Transverse colon (tissue), 4 donors: ENCODE results near the gene SGCA. TPM values are rescaled to one million over a fixed set of nuclear protein-coding genes. Genes with fewer than 3 reads are reported as not detected.

Experiments
- DNase-seq: peaks from one replicate; pipeline ENCODE4 v3.0.0-alpha.2; 2019
- H3K27ac ChIP-seq, 4 donors: fragments of 200-600 bp; sonication (generic); 2 replicates each; pipeline ENCODE4 v1.5.1; 2016 to 2018; ENCODE audit warnings: inconsistent platforms in 4 of 4
- H3K27me3 ChIP-seq: fragments of 200-600 bp; sonication (generic); 2 replicates; pipeline ENCODE4 v1.5.1; 2017; ENCODE audit warnings: inconsistent platforms
- H3K36me3 ChIP-seq, 4 donors: fragments of 200-600 bp; sonication (generic); 2 replicates each; pipeline ENCODE4 v1.5.1; 2017 to 2019; ENCODE audit warnings: inconsistent platforms in 4 of 4
- H3K4me1 ChIP-seq, 4 donors: fragments of 200-600 bp; sonication (generic); 2 replicates each; pipeline ENCODE4 v1.5.1; 2017 to 2020; ENCODE audit warnings: inconsistent platforms in 4 of 4
- H3K4me3 ChIP-seq, 4 donors: fragments of 200-600 bp; sonication (generic); 1 replicate in 1 of 4; 2 replicates in 3 of 4; pipeline versions ENCODE4 v1.5.1 to v1.6.1; 2017 to 2019; ENCODE audit warnings: inconsistent platforms in 4 of 4
- H3K9me3 ChIP-seq, 2 donors: fragments of 200-600 bp; sonication (generic); 2 replicates each; pipeline ENCODE4 v1.5.1; 2017 to 2019; ENCODE audit warnings: inconsistent platforms in 2 of 2
- EP300 ChIP-seq: sonication (generic); formaldehyde crosslinking; IDR thresholded peaks from one replicate; pipeline ENCODE4 v1.6.1; 2017; ENCODE audit warnings: antibody characterized with exemption, low read depth
- POLR2A ChIP-seq: fragments of 450-650 bp; IDR thresholded peaks from one replicate; pipeline ENCODE4 v1.6.1; 2016; ENCODE audit warnings: antibody characterized with exemption, mild to moderate bottlenecking, moderate library complexity
- POLR2AphosphoS5 ChIP-seq, 3 donors: sonication (generic); formaldehyde crosslinking; IDR thresholded peaks; one replicate each; pipeline ENCODE4 v1.6.1; 2016; ENCODE audit warnings: antibody characterized with exemption in 3 of 3
- WGBS, 2 donors: methylation state at CpG; one replicate each; pipeline ENCODE4 v1.1.5; 2018; ENCODE audit warnings: low coverage in 1 of 2; 5-methylcytosine and 5-hydroxymethylcytosine counted together
- in situ Hi-C, 4 donors: fragments of 200-750 bp; cut with MboI; loops; one replicate each; pipeline versions ENCODE4 v1.15.0 to v1.15.1; 2017; ENCODE audit warnings: low sequenced_read_pairs in 3 of 4, low pct_ligation_motif_present in 1 of 4, low pct_unique_long_range_greater_than_20kb in 1 of 4
- intact Hi-C: fragments of 100-400 bp; cut with DNase I; formaldehyde crosslinking; loops from one replicate; pipeline ENCODE4 v1.15.1; 2023; ENCODE audit warnings: low total_unique reads
- total RNA-seq, 4 donors: library from RNA; depleted of rRNA; stranded (reverse); fragments of >200 nt; gene quantifications; one replicate each; pipeline ENCODE4 v1.1.0, GENCODE V29; 2016
- TF ChIP-seq, protein P1 (sequence below), 5 experiments: fragments of 200-600 bp in 3 of 5; fragments of 450-650 bp in 2 of 5; sonication (generic) in 3 of 5; IDR thresholded peaks; 1 replicate in 2 of 5; 2 replicates in 3 of 5; pipeline ENCODE4 v1.5.1; 2016 to 2017; ENCODE audit warnings: antibody characterized with exemption in 5 of 5, inconsistent platforms in 3 of 5, mild to moderate bottlenecking in 2 of 5, moderate library complexity in 1 of 5

Gene SGCA
- total RNA-seq, 4 donors from 2014 or later, result 3.7 to 65.3 (median 7.6) TPM

DNA sequence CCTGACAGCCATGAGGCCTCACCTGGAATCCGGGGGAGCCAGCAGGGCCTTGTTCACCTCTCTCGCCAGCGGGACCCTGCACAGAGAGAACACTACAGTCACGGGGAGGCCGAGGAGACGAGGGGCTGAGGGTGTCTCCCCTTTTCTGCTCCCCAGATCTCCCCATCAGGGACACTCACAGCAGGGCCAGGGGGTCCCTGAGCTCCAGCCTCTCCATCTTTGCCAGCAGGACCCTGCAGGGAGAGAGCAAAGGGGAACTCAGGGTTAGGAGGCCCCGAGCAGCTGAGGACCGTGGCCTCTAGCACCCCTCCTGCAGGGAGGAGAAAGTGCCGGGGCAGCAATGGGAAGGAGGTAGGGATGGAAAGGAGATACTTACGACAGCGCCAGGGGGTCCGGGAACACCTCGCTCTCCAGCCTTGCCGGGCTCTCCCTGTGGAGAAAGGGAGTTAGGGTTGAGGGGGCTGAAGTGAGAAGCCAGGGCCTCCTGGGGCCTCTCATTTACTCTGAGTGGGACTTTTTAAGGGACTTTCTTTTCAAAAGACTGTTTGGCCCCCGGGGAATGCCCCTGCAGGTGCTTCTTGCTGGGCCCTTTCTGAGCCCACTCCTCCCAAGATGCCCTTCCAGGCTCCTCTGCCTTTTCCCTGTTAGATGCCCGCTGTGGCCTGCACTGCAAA, 26.9 kb downstream of the SGCA start:
- 78% methylated on average over 15 of the region's 16 CpGs; no CpG with 5 or more reads in 1 of the 2 donors for WGBS, 2 donors
- in situ Hi-C loops, result no loop called here
- H3K36me3 ChIP-seq, result peaks cover 0 to 51% (median 3%) of the 10 kb centered on the region in 4 donors
- peak overlapping the region in 1 of 4 donors; percentile 25 for H3K27ac ChIP-seq
- H3K4me1 ChIP-seq, result peaks cover 0 to 18% (median 3%) of the 10 kb centered on the region in 4 donors
- intact Hi-C loops, result no loop called here
- TF ChIP-seq, protein P1, sequence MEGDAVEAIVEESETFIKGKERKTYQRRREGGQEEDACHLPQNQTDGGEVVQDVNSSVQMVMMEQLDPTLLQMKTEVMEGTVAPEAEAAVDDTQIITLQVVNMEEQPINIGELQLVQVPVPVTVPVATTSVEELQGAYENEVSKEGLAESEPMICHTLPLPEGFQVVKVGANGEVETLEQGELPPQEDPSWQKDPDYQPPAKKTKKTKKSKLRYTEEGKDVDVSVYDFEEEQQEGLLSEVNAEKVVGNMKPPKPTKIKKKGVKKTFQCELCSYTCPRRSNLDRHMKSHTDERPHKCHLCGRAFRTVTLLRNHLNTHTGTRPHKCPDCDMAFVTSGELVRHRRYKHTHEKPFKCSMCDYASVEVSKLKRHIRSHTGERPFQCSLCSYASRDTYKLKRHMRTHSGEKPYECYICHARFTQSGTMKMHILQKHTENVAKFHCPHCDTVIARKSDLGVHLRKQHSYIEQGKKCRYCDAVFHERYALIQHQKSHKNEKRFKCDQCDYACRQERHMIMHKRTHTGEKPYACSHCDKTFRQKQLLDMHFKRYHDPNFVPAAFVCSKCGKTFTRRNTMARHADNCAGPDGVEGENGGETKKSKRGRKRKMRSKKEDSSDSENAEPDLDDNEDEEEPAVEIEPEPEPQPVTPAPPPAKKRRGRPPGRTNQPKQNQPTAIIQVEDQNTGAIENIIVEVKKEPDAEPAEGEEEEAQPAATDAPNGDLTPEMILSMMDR (IDR thresholded peaks at IDR 0.05), result no peak
- no peak for TF ChIP-seq POLR2A
- no peak for TF ChIP-seq POLR2AphosphoS5 (IDR thresholded peaks at IDR 0.05)
- no peak for TF ChIP-seq EP300
- H3K9me3 ChIP-seq, result no peaks in the 10 kb centered on the region
- H3K27me3 ChIP-seq, result no peaks in the 10 kb centered on the region
- H3K4me3 ChIP-seq, result no peak overlapping the region
- DNase-seq, result no peak

DNA sequence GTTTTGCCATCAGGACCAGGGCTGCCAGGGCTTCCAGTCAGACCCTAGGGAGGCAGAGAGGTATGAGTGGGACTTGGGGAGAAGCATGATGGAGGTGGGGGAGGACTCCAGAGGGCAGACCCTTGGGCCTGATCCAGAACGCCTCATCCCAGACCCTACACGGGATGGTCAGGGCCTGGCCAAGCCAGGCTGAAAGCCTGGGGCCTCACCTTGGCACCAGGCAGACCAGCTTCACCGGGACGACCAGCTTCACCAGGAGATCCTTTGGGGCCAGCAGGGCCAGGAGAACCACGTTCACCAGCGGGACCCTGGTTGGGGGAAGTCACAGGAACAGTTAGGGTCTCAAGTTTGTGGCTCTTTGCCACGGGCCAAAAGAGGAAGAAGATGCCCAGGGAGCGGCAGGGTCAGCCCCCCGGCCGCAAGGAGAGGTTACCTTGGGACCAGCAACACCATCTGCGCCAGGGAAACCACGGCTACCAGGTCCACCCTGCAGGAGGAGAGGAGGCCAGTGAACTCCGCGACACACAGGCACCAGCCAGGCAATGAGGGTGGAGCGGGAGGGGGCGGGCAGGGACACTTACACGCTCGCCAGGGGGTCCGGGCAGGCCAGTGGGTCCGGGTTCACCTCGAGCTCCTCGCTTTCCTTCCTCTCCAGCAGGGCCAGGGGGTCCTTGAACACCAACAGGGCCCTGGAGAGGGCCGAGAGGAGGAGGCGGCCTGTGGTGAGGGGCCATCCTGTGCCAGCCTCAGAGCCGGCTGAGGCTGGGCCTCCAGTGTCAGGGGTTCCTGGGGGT, 28.5 kb downstream of the SGCA start:
- H3K36me3 ChIP-seq, result peaks cover 0 to 49% (median 3%) of the 10 kb centered on the region in 4 donors
- TF ChIP-seq EP300, result no peak
- TF ChIP-seq, protein P1 (IDR thresholded peaks at IDR 0.05), result no peak
- no peak for TF ChIP-seq POLR2AphosphoS5 (IDR thresholded peaks at IDR 0.05)
- TF ChIP-seq POLR2A, result no peak
- intact Hi-C loops, result no loop called here
- DNase-seq, result no peak
- in situ Hi-C loops, result no loop called here
- H3K27ac ChIP-seq, result peak overlapping the region in 3 of 4 donors; percentile 9 to 95 (median 22)
- H3K4me1 ChIP-seq, result peaks cover 3 to 32% (median 13%) of the 10 kb centered on the region in 4 donors
- WGBS, 2 donors, result 82% methylated on average over 24 of the region's 25 CpGs; no CpG with 5 or more reads in 1 of the 2 donors
- H3K4me3 ChIP-seq, result no peak overlapping the region
- peaks cover 3% of the 10 kb centered on the region for H3K27me3 ChIP-seq
- no peaks in the 10 kb centered on the region for H3K9me3 ChIP-seq

DNA sequence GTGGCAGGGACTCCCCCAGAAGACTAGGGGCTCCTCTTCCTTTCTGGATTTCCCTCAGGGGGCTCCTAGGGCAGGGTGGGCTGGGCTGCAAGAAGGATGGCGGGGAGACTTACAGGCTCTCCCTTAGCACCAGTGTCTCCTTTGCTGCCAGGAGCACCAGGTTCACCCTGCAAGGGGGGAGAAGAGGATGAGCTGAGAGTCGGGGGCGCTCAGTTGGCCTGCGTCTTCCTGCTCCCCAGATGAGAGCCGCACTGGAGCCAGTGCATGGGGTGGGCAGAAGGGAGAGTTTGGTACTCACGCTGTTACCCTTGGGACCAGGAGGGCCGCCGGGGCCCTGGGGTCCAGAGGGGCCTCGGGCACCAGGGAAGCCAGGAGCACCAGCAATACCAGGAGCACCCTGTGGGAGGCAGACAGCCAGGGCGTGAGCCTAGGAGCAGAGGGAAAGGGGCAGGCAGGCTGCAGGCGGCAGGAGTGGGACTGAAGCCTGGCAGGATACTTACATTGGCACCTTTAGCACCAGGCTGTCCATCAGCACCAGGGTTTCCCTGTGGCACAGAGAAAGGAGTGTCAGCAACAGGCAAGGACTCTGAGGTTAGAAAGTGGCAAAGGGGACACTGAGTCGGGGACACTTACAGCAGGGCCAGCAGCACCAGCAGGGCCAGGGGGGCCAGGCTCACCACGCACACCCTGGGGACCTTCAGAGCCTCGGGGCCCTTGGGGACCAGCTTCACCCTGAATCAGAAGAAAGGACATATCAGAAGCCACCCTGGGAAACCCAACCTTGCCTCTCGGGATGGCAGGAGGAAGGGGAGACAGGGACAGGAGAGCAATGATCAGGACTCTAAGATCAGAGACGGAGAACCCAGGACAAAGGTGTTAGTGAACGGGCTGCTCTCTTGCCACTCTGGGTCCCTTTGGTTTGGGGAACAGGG, 29.4 kb downstream of the SGCA start:
- H3K27me3 ChIP-seq, result peaks cover 8% of the 10 kb centered on the region
- WGBS, 2 donors, result 82 to 89% methylated on average over 2 to 14 of the region's 17 CpGs
- H3K4me3 ChIP-seq, result no peak overlapping the region
- peak overlapping the region in 3 of 4 donors; percentile 69 to 95 (median 88) for H3K27ac ChIP-seq
- H3K4me1 ChIP-seq, result peaks cover 3 to 41% (median 21%) of the 10 kb centered on the region in 4 donors
- no peaks in the 10 kb centered on the region for H3K9me3 ChIP-seq
- no peak for DNase-seq
- peaks cover 0 to 47% (median 3%) of the 10 kb centered on the region in 4 donors for H3K36me3 ChIP-seq
- in situ Hi-C loops, result no loop called here
- TF ChIP-seq, protein P1 (IDR thresholded peaks at IDR 0.05), result no peak
- TF ChIP-seq POLR2A, result no peak
- TF ChIP-seq EP300, result no peak
- no peak for TF ChIP-seq POLR2AphosphoS5 (IDR thresholded peaks at IDR 0.05)
- intact Hi-C loops, result no loop called here
